Effector CD4-positive, alpha-beta T cell (primary cell): ENCODE results near the gene ZNF407.

Experiments
- DNase-seq: peaks from one replicate; pipeline ENCODE4 v3.0.0-alpha.2; 2020

Gene ZNF407

GRCh38 chr18:74896390-74896991, 298.8 kb downstream of the ZNF407 start:
- peak; percentile 26 for DNase-seq

GRCh38 chr18:74897971-74898657, 300.4 kb downstream of the ZNF407 start:
- no peak for DNase-seq

- no peak for DNase-seq
Measured at GRCh38 chr18:74898965-74899364, 301.3 kb downstream of the ZNF407 start.

- DNase-seq: no peak
Measured at GRCh38 chr18:74899554-74899953, 301.9 kb downstream of the ZNF407 start.

GRCh38 chr18:74901362-74902146, 303.9 kb downstream of the ZNF407 start:
- DNase-seq: no peak

GRCh38 chr18:74902147-74902455, 304.4 kb downstream of the ZNF407 start:
- DNase-seq: no peak

- DNase-seq: no peak
Measured at GRCh38 chr18:74905247-74905646, 307.6 kb downstream of the ZNF407 start.

GRCh38 chr18:74906184-74906583, 308.5 kb downstream of the ZNF407 start:
- no peak for DNase-seq

- DNase-seq: no peak
Measured at GRCh38 chr18:74914052-74914591, 316.5 kb downstream of the ZNF407 start.

GRCh38 chr18:74914648-74915047, 317.0 kb downstream of the ZNF407 start:
- DNase-seq: no peak

GRCh38 chr18:74916773-74917393, 319.2 kb downstream of the ZNF407 start:
- no peak for DNase-seq

- no peak for DNase-seq
Measured at GRCh38 chr18:74918276-74918790, 320.7 kb downstream of the ZNF407 start.

- DNase-seq: no peak
Measured at GRCh38 chr18:74921057-74921820, 323.6 kb downstream of the ZNF407 start.

- DNase-seq: no peak
Measured at GRCh38 chr18:74926051-74926450, 328.4 kb downstream of the ZNF407 start.

- DNase-seq: no peak
Measured at GRCh38 chr18:74928194-74928968, 330.7 kb downstream of the ZNF407 start.

- DNase-seq: no peak
Measured at GRCh38 chr18:74929110-74929509, 331.4 kb downstream of the ZNF407 start.

- no peak for DNase-seq
Measured at GRCh38 chr18:74930616-74931015, 332.9 kb downstream of the ZNF407 start.

GRCh38 chr18:74933930-74934329, 336.3 kb downstream of the ZNF407 start:
- DNase-seq: no peak

GRCh38 chr18:74935434-74935833, 337.8 kb downstream of the ZNF407 start:
- no peak for DNase-seq

GRCh38 chr18:74936343-74936742, 338.7 kb downstream of the ZNF407 start:
- DNase-seq: no peak

GRCh38 chr18:74937291-74937690, 339.6 kb downstream of the ZNF407 start:
- DNase-seq: no peak

- DNase-seq: no peak
Measured at GRCh38 chr18:74940856-74941255, 343.2 kb downstream of the ZNF407 start.
